Mucosa of descending colon (tissue), 3 donors: ENCODE data around the gene KIF9. TPM values are rescaled to one million over a fixed set of nuclear protein-coding genes. Genes with fewer than 3 reads are reported as not detected.
"Not testable (repeated sequence)": the region's sequence is repeated elsewhere in the genome, so short reads cannot be mapped to it uniquely, and the experiment has no call there.

ENCODE experiments used
- ATAC-seq: fragments of 200-7000 bp; cut with Tn5 transposase; one replicate; pipeline ENCODE4 v1.9.1; 2020; ENCODE audit warnings: mild to moderate bottlenecking, moderate library complexity
- DNase-seq, 3 donors: peaks; one replicate each; pipeline ENCODE4 v3.0.0-alpha.2; 2020
- H3K36me3 ChIP-seq: fragments of 200-600 bp; one replicate; pipeline ENCODE4 v1.8.0; 2021; ENCODE audit warnings: low read depth, mild to moderate bottlenecking
- H3K4me1 ChIP-seq: fragments of 200-600 bp; one replicate; pipeline ENCODE4 v1.8.0; 2021; ENCODE audit warnings: low read depth, mild to moderate bottlenecking
- H3K4me3 ChIP-seq: fragments of 200-600 bp; one replicate; pipeline ENCODE4 v1.8.0; 2021; ENCODE audit warnings: mild to moderate bottlenecking
- H3K9me3 ChIP-seq: fragments of 200-600 bp; one replicate; pipeline ENCODE4 v1.8.0; 2021; ENCODE audit warnings: mild to moderate bottlenecking
- intact Hi-C, 2 donors: fragments of 100-400 bp; cut with DNase I in 1 of 2; cut with micrococcal nuclease in 1 of 2; formaldehyde crosslinking; loops; one replicate each; pipeline versions ENCODE4 v1.11.0 to v1.11.1; 2022; cut with DNase I, micrococcal nuclease
- total RNA-seq, 3 donors: library from RNA; stranded (reverse); fragmentation: NEBNext Ultra II Directional in 2 of 3; extraction: Animal tissue kit (Norgen Biotek cat#: 25700) in 2 of 3; gene quantifications; one replicate each; pipeline versions ENCODE4 v1.2.1 to v1.2.4, GENCODE V29; 2021 to 2023
- TF ChIP-seq, protein P1 (sequence below): fragments of 200-600 bp; IDR thresholded peaks from one replicate; pipeline ENCODE4 v1.8.0; 2022; ENCODE audit warnings: antibody characterized with exemption, mild to moderate bottlenecking
- donor health status: DM: no; HTN: no; CAD: no; lungs with moderate emphysema.
- donor health status: DM: no; HTN: no; CAD: no.
- donor health status: DM: no; HTN: yes; CAD: no.

The KIF9 gene
- total RNA-seq, 3 donors from 2014 or later: 5.8 to 9.5 (median 6.1) TPM

DNA sequence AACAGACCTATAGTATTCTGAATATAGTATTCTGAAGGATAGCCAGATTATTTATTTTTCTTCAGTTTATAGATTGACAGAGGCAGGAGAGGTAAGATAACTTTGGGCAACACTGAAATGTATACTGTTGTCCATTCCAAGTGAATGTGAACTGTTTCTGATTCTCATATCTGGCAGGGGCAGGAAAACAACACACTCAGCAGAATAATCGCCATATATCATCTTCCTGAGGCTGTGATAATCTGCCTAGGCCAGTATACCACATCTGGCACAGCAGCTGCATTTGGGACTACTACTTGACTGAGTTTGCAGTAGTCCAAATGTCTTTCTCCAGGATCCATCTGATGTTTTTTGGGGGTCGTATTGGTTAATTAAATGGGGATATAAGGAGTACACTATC is 96.3 kb downstream of the KIF9 start:
- H3K9me3 ChIP-seq: no peaks in the 10 kb centered on the region
- no peaks in the 10 kb centered on the region for H3K36me3 ChIP-seq
- intact Hi-C loops: no loop called here
- H3K4me3 ChIP-seq: no peak overlapping the region
- TF ChIP-seq, protein P1, sequence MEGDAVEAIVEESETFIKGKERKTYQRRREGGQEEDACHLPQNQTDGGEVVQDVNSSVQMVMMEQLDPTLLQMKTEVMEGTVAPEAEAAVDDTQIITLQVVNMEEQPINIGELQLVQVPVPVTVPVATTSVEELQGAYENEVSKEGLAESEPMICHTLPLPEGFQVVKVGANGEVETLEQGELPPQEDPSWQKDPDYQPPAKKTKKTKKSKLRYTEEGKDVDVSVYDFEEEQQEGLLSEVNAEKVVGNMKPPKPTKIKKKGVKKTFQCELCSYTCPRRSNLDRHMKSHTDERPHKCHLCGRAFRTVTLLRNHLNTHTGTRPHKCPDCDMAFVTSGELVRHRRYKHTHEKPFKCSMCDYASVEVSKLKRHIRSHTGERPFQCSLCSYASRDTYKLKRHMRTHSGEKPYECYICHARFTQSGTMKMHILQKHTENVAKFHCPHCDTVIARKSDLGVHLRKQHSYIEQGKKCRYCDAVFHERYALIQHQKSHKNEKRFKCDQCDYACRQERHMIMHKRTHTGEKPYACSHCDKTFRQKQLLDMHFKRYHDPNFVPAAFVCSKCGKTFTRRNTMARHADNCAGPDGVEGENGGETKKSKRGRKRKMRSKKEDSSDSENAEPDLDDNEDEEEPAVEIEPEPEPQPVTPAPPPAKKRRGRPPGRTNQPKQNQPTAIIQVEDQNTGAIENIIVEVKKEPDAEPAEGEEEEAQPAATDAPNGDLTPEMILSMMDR: no peak
- DNase-seq (no peak), ATAC-seq (no peak)
- H3K4me1 ChIP-seq: no peaks in the 10 kb centered on the region

GRCh38 chr3:47181685-47182084 is 100.9 kb downstream of the KIF9 start:
- ATAC-seq, H3K4me1 ChIP-seq, H3K4me3 ChIP-seq, H3K36me3 ChIP-seq, H3K9me3 ChIP-seq, intact Hi-C loops, DNase-seq: not testable (repeated sequence)

DNA sequence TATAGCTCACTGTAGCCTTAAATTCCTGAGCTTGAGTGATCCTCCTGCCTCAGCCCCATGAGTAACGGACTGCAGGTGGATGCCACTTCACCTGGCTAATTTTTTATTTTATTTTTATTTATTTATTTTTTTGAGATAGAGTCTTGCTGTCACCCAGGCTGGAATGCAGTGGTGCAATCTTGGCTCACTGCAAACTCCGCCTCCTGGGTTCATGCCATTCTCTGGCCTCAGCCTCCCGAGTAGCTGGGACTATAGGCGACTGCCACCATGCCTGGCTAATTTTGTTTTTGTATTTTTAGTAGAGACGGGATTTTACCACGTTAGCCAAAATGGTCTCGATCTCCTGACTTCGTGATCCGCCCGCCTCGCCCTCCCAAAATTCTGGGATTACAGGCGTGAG is 102.6 kb downstream of the KIF9 start:
- H3K4me1 ChIP-seq, H3K9me3 ChIP-seq, intact Hi-C loops, ATAC-seq, H3K4me3 ChIP-seq, DNase-seq, H3K36me3 ChIP-seq: not testable (repeated sequence)

Other genes starting within 250 kb of the KIF9 start
- gene SETD2, start 118.7 kb downstream of the KIF9 start, total RNA-seq: 10 to 100 TPM; 41.5 to 71.1 (median 50.4) TPM
- 10 to 100 TPM; 17.0 to 28.7 (median 21.5) TPM for gene KLHL18, start 145 bp upstream of the KIF9 start, total RNA-seq
- gene PTPN23, start 98.2 kb upstream of the KIF9 start, total RNA-seq: 10 to 100 TPM; 36.7 to 48.2 (median 43.6) TPM
- 100 to 1,000 TPM; 107 to 151 (median 115) TPM for gene SCAP, start 193.1 kb upstream of the KIF9 start, total RNA-seq
- 10 to 100 TPM; 21.2 to 26.9 (median 25.9) TPM for gene ELP6, start 230.9 kb upstream of the KIF9 start, total RNA-seq